Astrocyte (in vitro differentiated cells and primary cell): ENCODE results near the gene PDYN. TPM values are rescaled to one million over a fixed set of nuclear protein-coding genes. Genes with fewer than 3 reads are reported as not detected.

Experiments
- DNase-seq: peaks from one replicate; pipeline ENCODE4 v3.0.0-alpha.2; 2010; ENCODE audit warnings: low read depth
- FAIRE-seq: peaks from 2 replicates; lab custom pipeline; 2011; peaks lifted over from hg19 to GRCh38; lab: Jason Lieb, UNC
- H2AFZ ChIP-seq: 2 replicates; pipeline ENCODE4 v1.6.0; 2012; ENCODE audit warnings: low read depth, low read length, inconsistent platforms
- H3K27ac ChIP-seq: 2 replicates; pipeline ENCODE4 v1.5.1; 2011; ENCODE audit warnings: low read depth, low read length, inconsistent platforms
- H3K27me3 ChIP-seq: 2 replicates; pipeline ENCODE4 v1.6.0; 2011; ENCODE audit warnings: low read length, inconsistent platforms; ENCODE audit not compliant: insufficient read depth
- H3K36me3 ChIP-seq: 2 replicates; pipeline ENCODE4 v1.5.1; 2011; ENCODE audit warnings: low read length, inconsistent platforms; ENCODE audit not compliant: insufficient read depth
- H3K4me1 ChIP-seq: 2 replicates; pipeline ENCODE4 v1.5.1; 2011; ENCODE audit warnings: low read length, inconsistent platforms; ENCODE audit not compliant: insufficient read depth
- H3K4me2 ChIP-seq: 2 replicates; pipeline ENCODE4 v1.6.0; 2012; ENCODE audit warnings: low read length, inconsistent platforms
- H3K4me3 ChIP-seq: 2 replicates; pipeline ENCODE4 v1.5.1; 2011; ENCODE audit warnings: low read depth, mild to moderate bottlenecking, low read length, inconsistent platforms; ENCODE audit not compliant: insufficient read depth
- H3K79me2 ChIP-seq: 2 replicates; pipeline ENCODE4 v1.6.0; 2012; ENCODE audit warnings: mild to moderate bottlenecking, low read length, inconsistent platforms; ENCODE audit not compliant: insufficient read depth
- H3K9ac ChIP-seq: 2 replicates; pipeline ENCODE4 v1.6.0; 2012; ENCODE audit warnings: mild to moderate bottlenecking, low read length, inconsistent platforms
- H3K9me3 ChIP-seq: 2 replicates; pipeline ENCODE4 v1.5.1; 2012; ENCODE audit warnings: low read depth, mild to moderate bottlenecking, low read length, inconsistent platforms; ENCODE audit not compliant: insufficient read depth
- H4K20me1 ChIP-seq: 2 replicates; pipeline ENCODE4 v1.6.0; 2012; ENCODE audit warnings: low read length, inconsistent platforms; ENCODE audit not compliant: insufficient read depth
- H3K27ac Mint-ChIP-seq: one replicate; pipeline ENCODE4 v1.8.0; 2021; ENCODE audit warnings: mild to moderate bottlenecking, mixed read lengths; ENCODE audit not compliant: unreplicated experiment
- H3K27me3 Mint-ChIP-seq: one replicate; pipeline ENCODE4 v1.8.0; 2021; ENCODE audit warnings: low read depth, mixed read lengths; ENCODE audit not compliant: unreplicated experiment
- H3K36me3 Mint-ChIP-seq: one replicate; pipeline ENCODE4 v1.8.0; 2021; ENCODE audit warnings: low read depth, mixed read lengths; ENCODE audit not compliant: unreplicated experiment
- H3K4me1 Mint-ChIP-seq: one replicate; pipeline ENCODE4 v1.8.0; 2021; ENCODE audit warnings: low read depth, mixed read lengths; ENCODE audit not compliant: unreplicated experiment
- H3K4me3 Mint-ChIP-seq: one replicate; pipeline ENCODE4 v1.8.0; 2021; ENCODE audit warnings: mild to moderate bottlenecking, moderate library complexity, mixed read lengths; ENCODE audit not compliant: unreplicated experiment
- H3K9me3 Mint-ChIP-seq: one replicate; pipeline ENCODE4 v1.8.0; 2021; ENCODE audit warnings: mild to moderate bottlenecking, mixed read lengths; ENCODE audit not compliant: unreplicated experiment
- EZH2 ChIP-seq: IDR thresholded peaks from 2 replicates; pipeline ENCODE4 v1.6.1; 2012; ENCODE audit warnings: mild to moderate bottlenecking, low read length, inconsistent platforms; ENCODE audit not compliant: insufficient read depth
- total RNA-seq: library from RNA; stranded (reverse); gene quantifications from 2 replicates; pipeline ENCODE4 v1.2.1, GENCODE V29; 2021
- TF ChIP-seq, protein P1 (sequence below): IDR thresholded peaks from 2 replicates; pipeline ENCODE4 v1.5.1; 2011; ENCODE audit warnings: low read depth, mild to moderate bottlenecking, inconsistent platforms, low read length, moderate library complexity; ENCODE audit not compliant: insufficient read depth

PDYN gene
- total RNA-seq, 1 donor from 2014 or later: not detected

DNA sequence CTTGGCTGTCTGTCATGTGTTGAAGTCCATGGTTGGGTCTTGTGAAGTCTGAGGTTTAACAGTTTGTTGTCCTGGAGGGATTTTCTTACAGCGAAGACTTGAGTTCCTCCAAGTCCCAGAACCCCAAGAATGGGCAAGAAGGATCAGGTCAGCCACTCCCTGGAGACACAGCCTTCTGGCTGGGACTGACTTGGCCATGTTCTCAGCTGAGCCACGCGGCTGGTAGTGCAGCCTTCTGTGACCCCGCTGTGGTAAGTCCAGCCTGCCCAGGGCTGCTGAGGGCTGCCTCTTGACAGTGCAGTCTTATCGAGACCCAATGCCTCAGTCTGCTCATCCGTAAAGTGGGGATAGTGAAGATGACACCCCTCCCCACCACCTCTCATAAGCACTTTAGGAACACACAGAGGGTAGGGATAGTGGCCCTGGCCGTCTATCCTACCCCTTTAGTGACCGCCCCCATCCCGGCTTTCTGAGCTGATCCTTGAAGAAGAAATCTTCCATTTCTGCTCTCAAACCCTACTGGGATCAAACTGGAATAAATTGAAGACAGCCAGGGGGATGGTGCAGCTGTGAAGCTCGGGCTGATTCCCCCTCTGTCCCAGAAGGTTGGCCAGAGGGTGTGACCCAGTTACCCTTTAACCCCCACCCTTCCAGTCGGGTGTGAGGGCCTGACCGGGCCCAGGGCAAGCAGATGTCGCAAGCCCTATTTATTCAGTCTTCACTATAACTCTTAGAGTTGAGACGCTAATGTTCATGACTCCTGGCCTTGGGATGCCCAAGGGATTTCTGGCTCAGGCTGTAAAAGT, 55.2 kb downstream of the PDYN start:
- FAIRE-seq (no peak), DNase-seq (no peak)
- Histone ChIP-seq H3K27me3 (peaks cover 7% of the 10 kb centered on the region), H3K4me3 (no peak overlapping the region), H3K27ac (no peak overlapping the region), H3K79me2 (no peaks in the 10 kb centered on the region), H3K9me3 (no peaks in the 10 kb centered on the region), H2AFZ (no peak overlapping the region), H3K4me2 (no peak overlapping the region), H3K9ac (no peak overlapping the region), H3K4me1 (peaks cover 6% of the 10 kb centered on the region), H3K36me3 (no peaks in the 10 kb centered on the region), H4K20me1 (no peaks in the 10 kb centered on the region)
- Mint-ChIP-seq H3K27ac (no peak overlapping the region), H3K36me3 (peaks cover 27% of the 10 kb centered on the region), H3K4me3 (no peak overlapping the region), H3K4me1 (peaks cover 15% of the 10 kb centered on the region), H3K9me3 (no peaks in the 10 kb centered on the region), H3K27me3 (peaks cover 9% of the 10 kb centered on the region)
- TF ChIP-seq EZH2: no peak
- TF ChIP-seq, protein P1, sequence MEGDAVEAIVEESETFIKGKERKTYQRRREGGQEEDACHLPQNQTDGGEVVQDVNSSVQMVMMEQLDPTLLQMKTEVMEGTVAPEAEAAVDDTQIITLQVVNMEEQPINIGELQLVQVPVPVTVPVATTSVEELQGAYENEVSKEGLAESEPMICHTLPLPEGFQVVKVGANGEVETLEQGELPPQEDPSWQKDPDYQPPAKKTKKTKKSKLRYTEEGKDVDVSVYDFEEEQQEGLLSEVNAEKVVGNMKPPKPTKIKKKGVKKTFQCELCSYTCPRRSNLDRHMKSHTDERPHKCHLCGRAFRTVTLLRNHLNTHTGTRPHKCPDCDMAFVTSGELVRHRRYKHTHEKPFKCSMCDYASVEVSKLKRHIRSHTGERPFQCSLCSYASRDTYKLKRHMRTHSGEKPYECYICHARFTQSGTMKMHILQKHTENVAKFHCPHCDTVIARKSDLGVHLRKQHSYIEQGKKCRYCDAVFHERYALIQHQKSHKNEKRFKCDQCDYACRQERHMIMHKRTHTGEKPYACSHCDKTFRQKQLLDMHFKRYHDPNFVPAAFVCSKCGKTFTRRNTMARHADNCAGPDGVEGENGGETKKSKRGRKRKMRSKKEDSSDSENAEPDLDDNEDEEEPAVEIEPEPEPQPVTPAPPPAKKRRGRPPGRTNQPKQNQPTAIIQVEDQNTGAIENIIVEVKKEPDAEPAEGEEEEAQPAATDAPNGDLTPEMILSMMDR: no peak

GRCh38 chr20:1937316-1937976, 56.4 kb downstream of the PDYN start:
- no peak overlapping the region for H2AFZ ChIP-seq
- H3K4me3 ChIP-seq: no peak overlapping the region
- no peak overlapping the region for H3K4me2 ChIP-seq
- TF ChIP-seq, protein P1: no peak
- no peak for TF ChIP-seq EZH2
- H3K4me1 ChIP-seq: peaks cover 12% of the 10 kb centered on the region
- FAIRE-seq (no peak), DNase-seq (no peak)
- no peaks in the 10 kb centered on the region for H3K36me3 ChIP-seq
- Mint-ChIP-seq H3K9me3 (no peaks in the 10 kb centered on the region), H3K36me3 (peaks cover 30% of the 10 kb centered on the region), H3K4me1 (peaks cover 17% of the 10 kb centered on the region), H3K27ac (no peak overlapping the region), H3K4me3 (no peak overlapping the region), H3K27me3 (peaks cover 4% of the 10 kb centered on the region)
- peaks cover 4% of the 10 kb centered on the region for H4K20me1 ChIP-seq
- no peak overlapping the region for H3K27ac ChIP-seq
- H3K9me3 ChIP-seq: no peaks in the 10 kb centered on the region
- no peaks in the 10 kb centered on the region for H3K79me2 ChIP-seq
- H3K27me3 ChIP-seq: no peaks in the 10 kb centered on the region
- no peak overlapping the region for H3K9ac ChIP-seq
